GM19452 (cell line): ENCODE results near the gene DGKA.
"Not testable (repeated sequence)": the region's sequence is repeated elsewhere in the genome, so short reads cannot be mapped to it uniquely, and the experiment has no call there.

Experiments used
- ATAC-seq: cut with Tn5 transposase; IDR thresholded peaks from one replicate; pipeline ENCODE4 v1.9.1; 2021; ENCODE audit not compliant: unreplicated experiment

The DGKA gene

DNA sequence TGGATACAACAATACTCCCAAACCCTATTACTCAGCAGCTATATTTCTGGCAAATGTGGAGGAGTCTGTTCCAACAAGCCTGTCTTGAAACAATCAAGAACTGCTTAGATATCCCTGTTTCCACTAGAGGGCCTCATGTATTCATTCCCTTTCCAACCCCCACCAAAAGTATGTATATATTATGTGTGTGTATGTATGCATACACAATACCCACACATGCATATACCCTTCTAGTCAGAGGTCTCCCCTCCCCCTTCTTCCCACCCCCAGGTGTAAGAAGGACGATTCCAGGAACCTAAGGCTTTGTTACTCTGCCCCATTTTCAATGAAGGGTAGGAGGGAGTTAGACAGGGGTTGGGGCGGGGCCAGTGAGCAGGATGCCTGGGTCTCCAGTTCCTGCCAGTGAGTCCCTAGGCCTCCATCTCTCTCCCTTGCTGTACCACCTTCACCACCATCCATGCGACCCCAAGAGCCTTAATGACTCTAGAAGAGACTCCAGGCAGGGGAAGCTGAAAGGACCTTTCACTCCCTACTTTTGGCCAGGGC is at the start of gene DGKA:
Gene DGKA, plus strand, starts transcription at position 392 of the 546 bp plus-strand sequence. CDS start 5,342 bp downstream, outside the sequence.
- no peak for ATAC-seq

DNA sequence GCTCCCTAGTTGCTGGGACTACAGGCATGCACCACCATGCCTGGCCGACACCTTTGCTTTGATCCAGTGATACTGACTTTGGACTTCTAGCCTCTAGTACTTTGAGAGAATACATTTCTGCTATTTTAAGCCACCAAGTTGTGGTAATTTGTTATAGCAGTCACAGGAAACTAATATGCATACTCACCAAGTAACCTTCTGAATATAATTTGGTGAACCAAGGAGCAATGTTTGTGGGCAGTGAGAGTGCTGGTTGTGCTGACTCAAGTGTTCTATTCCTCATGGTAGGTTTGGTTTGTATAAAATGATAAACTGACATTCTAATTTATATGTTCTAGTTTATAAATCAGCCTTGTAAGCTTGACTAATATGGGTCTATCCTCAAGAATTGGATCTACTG is 45.8 kb upstream of the DGKA start:
- no peak for ATAC-seq

DNA sequence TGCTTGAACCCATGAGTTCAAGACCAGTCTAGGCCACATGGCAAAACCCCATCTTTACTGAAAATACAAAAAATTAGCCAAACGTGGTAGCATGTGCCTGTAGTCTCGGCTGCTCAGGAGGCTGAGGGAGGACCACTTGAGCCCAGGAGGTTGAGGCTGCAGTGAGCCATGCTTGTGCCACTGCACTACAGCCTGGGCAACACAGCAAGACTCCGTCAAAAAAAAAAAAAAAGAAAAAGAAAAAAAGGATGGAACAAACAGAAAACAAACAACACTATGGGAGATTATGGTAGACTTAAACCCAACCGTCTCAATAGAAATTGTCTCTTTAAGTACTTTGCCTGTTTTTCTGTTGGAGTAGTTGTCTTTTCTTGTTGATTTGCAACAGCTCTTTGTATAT is 39.7 kb upstream of the DGKA start:
- ATAC-seq = no peak

DNA sequence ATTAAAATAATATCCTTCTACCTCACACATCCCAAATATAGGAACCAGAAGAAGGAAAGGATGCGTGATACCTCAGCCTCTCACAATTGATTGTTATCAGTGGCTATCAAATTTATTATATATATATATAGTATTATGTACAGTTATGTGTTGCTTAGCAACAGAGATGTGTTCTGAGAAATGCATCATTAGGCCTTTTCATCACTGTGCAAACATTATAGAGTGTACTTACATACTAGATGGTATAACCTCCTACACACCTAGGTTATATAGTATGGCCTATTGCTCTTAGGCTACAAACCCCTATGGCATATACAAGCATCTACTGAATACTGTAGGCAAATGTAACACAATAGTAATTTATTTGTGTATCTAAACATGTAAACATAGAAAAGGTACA is 37.2 kb upstream of the DGKA start:
- ATAC-seq = no peak

DNA sequence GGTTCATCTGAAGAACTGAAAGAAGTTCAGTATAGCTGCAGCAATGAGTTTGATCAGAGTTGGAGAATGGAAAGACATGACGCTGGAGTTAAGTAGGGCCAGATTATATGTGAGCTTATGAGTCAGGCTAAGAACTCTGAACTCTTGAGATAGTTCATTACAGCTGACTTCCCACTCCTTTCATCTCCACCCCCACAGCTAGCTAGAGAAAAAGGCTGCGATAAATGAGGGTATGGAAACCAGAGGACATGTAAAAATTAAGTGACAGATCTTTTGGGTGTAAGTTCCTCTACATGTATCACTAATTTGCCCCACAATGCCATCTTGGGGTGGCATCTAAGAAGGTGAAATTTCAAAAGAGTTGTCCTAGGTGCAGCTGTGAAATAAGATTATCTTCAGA is 31.9 kb upstream of the DGKA start:
- ATAC-seq = no peak

DNA sequence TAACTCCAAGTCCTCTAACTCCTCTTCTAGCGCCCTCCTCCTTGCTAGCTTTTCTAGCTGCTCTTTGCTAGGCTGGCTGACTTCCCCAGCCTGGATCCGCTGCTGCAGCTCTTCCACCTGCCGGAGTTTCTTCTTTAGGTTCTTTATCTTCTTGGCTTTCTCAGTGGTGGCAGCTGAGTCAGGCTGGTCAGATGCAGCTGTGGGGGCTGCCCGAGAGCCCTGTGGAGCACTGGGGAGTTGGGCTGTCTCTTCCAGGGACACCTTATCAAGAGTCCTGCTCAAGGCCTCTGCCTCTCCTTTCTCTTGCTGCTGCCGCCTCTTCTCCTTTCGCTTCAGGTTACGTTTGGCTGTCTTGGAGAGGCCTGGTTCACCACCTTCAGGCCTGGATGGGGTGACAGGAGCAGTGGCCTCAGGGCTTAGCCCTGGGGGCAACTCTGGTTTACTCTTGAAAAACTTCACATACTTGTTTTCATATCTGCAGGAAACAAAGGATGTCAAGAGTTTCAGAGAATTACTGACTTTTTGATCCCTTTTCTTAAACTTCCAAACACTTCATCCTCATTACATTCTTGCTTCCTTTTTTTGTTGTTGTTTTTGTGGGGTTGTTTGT is 29.0 kb upstream of the DGKA start:
- no peak for ATAC-seq

DNA sequence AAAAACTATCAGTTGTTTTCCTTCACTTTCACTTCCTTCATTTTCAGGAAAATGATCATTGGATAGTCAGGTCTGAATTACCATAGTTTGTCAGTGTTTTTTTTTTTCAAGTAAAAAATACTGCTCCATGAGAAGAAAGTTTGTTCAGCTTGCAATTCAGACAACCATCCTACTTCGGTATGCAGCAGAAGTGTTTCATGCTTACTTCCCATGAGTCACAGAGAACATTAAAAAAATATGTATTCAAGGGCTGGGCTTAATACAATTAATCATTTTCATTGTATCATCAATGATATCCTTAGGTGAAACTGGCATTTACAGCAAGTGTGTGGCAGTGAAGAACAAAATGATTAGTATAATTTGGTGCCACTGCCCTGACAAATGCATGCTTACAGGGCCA is 24.9 kb upstream of the DGKA start:
- no peak for ATAC-seq

DNA sequence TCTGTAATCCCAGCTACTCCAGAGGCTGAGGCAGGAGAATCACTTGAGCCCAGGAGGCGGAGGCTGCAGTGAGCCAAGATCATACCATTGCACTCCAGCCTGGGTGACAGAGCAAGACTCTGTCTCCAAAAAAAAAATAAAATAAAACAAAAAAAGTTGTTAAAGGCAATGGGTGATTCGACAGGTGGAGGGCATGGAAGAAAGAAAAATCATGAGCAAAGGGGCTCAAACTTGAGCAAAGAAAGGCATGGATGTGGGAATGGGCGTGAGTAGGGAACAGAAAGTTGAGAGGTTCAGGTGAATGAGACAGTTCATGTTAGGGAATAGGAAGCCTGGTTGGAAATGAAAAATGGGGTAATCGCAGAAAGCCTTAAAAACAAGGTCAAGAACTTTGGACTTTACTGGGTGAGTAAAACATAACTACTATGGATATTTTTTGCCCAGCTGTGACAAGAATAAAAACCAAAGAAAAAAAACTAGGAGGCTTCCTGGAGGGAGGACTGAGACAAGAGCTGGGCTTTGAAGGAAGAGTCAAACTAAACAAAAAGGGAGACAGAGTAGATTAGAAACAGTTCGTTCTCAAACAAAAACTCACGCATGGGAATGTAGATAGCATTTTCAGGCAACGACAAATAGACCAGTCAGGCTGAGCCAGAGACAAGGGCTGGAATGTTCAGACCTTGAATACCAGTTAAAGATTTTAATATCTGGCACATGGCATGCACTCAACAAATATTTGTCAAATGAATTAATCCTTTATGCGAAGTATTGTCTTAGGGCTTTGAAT is 22.0 kb upstream of the DGKA start:
- no peak for ATAC-seq

DNA sequence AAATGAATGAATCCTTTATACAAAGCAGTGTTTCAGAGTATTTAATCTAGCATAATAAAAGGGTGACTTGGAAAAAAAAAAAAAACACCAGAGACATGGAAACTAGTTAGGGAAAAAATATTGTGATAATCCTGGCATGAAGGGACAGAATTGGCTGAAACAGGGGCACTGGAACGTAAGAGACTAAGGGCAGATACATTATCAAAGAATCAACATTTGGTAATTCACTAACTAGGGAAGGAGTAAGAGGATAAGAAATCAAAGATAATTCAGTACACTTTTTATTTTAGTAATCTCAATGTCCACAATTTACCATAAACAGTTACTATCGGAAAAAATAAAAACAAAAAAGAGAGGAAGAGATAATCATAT is 21.5 kb upstream of the DGKA start:
- no peak for ATAC-seq

DNA sequence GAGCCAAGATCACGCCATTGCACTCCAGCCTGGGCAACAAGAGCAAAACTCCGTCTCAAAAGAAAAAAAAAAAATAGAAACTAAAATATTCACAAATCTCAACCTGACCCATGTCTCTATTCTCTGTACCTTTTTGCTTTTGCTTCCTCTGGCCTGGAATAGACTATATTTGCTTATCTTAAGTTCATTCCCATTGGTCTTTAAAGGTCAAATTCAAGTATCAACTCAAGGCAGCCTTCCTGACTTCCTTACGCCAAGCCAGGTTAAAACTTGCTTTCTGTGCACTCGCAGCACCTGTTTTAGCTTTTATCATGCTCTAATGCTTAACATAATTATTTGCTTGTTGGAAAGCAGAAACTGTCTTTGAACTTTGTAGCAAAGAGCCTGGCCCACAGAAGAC is 18.1 kb upstream of the DGKA start:
- no peak for ATAC-seq

DNA sequence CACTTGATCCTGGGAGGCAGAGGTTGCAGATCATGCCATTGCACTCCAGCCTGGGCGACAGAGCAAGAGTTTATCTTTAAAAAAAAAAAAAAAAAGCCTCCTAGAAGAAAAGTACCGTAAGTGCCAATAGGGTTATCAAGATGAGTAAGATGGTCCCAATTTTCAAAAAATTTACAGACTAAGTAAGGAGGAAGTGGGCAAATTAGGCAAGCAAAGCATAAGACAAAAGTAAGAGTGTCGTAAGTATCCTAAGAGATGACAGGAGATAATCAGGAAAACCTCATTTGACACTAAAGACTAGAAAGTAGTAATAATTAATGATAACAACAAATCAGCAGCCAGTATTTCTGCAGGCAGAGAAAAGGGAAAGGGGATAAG is 15.5 kb upstream of the DGKA start:
- ATAC-seq = no peak

DNA sequence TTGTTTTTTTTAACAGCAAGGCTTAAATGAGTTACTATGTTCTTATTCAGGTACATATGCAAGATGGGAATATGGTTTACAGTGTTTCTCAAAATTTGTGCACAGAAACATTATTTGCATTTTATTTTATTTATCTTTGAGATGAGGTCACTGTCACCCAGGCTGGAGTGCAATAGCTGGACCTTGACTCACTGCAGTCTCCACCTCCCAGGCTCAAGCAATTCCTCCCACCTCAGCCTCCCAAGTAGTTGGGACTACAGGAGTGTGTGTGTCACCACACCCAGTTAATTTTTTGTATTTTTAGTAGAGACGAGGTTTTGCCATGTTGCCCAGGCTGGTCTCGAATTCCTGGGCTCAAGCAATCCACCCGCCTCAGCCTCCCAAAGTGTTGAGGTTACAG is 11.9 kb upstream of the DGKA start:
- not testable (repeated sequence) for ATAC-seq

DNA sequence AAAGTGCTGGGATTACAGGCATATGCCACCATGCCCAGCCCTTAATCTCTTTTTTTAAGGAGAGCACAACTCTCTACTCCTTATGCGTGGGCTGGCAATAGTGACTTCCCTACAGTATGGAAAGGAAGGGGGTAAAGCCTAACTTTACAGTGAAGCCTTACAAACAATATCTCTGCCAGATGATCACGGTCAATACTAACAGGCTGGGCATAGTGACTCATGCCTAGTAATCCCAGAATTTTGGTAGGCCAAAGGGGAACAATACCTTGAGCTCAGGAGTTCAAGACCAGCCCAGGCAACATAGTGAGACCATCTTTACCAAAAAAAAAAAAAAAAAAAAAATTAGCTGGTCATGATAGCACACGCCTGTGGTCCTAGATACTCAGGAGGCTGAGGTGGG is 8.8 kb upstream of the DGKA start:
- no peak for ATAC-seq

DNA sequence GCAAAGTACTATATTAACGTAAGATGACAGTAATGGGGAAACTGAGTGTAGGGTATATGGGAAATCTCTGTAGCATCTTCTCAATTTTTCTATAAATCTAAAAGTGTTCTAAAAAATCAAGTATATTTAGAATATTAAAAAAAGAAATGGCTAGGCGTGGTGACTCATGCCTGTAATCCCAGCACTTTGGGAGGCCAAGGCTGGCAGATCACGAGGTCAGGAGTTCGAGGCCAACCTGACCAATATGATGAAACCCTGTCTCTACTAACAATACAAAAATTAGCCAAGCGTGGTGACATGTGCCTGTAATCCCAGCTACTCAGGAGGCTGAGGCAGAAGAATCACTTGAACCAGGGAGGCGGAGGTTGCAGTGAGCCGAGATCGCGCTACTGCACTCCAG is 7.3 kb upstream of the DGKA start:
- not testable (repeated sequence) for ATAC-seq

DNA sequence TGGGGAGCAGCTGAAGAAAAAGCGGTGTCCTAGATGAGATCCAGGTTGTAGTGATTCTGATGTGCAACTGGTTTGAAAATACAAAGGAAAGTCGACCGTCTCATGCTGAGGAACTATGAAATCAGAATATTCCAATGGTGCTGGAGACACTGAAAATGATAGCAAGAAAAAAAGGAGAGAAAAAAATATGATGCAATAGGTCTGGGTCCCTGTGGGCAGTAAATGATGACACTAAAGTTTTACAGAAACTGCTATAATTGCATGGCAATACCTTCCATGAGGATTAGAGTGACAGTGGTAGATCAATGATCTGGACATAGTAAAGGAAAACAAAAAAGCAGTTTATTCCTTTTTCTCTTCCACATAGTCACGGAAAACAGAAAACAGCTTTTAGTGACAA is 5.6 kb upstream of the DGKA start:
- no peak for ATAC-seq

DNA sequence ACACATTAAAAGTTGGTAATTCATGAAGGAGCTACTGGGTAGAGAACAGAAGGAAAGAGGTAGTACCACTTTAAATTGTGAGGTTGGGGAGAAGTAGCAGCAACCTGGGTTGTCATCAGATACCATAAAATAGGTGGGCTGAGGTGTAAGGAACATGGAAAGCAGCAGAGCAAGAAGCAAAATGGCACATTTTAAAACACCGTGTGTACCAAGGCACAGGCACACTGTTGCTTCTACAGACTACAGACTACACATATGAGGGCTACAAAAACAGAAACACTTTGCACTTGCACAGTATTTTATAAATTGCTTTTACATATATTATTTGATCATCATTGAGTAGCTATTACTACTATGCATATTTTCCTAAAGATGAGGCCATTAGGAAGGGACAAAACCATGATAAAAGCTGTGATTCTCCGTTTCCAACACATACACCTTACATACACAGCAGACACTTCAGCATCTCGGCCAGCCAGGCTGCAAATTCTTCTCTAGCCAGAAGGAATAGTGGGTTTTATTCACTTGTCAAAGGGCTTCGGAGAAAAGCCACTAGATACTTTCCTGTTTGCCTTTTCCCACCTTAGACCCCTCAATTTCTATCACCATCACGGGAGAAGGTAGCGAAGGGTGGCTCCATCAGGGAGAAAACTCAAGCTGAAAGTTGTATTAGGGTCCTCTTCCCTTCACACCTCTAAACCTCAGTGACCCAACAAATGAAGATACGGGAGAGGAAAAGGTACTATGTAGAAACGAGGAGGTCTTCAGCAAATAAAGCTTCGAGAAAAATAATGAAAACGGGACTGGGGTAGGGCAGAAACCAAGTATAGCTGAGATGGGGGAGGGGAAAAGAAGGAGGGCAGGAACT is 4.9 kb upstream of the DGKA start:
- ATAC-seq = peak; percentile 0

DNA sequence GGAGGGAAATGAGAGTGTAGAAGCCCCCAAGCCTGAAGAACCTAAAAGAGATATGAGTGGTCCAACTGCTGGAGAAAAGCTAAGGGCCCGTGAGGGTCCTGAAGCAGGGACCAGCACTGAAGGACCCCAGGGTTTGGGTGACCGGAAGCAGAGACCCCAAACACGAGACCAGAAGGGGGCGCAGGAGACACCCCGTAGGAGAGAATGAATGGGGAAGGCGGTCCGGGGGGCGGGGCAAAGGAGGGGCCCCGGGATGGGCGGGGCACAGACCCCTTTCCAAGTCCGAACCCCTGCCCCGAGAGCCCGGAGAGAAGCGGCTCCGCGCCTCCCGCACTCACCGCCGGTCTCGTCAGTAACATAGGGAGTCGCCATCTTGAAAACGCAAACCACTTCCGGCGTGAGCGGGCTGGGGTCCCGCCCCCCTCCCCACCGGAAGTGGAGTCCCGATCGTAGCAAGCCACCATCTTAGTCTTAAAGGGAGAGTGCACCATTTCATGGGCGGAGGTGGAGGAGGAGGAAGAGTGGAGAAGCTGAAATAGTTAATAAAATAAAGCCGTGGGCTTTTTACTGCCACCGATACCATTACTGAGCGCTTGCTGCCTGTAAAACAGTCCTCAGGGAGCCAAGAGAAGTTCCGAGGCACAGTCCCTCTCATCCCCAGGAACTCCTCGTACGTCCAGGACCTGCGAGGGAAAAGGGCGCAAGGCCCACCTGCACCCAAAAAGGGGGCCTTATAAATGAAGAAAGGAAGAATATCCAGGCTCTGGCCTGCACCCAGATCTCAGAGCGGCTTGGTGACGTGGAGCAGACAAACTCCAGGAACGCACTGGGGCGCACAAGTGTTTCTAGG is 4.0 kb upstream of the DGKA start:
- peak; percentile 44 for ATAC-seq

DNA sequence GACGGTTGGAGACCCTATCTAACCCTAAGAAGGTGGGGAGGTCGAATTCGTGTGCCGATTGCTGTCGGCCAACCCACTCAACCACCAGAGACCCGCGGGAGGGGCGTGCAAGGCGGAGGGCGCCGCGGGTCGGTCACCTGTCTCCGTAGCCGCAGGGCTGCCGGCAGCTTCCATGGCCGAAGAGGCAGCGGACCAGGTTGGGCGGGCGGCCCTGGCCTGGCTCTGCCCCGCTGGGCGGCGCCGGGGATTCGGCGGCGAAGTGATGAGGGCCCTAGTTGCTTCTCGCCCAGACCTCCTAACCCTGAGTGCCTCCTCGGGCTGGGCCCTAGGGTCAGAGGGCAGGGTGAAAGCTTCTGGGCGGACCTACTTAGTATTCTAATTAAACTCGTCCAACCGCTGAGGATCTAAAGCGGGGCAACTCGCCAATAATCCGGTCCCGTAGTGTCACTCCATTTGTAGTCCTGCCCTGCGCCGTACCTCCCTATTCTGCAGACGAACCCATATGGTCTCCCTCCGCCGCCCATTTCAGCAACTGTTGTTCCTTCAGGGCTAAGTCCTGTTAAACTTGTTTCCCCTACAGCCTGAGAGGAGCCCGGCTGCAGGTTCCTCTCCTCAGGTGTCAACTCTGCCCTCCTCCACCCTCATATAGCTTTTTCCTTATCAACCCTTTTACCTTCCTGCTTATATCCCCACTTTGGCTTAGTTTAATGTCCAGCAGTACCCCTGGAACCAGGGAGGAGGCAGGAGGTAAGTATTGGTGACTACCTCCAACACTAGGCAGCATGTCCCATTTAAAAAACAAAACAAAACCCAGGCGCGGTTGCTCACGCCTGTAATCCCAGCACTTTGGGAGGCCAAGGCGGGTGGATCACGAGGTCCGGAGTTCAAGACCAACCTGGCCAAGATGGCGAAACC is 3.1 kb upstream of the DGKA start, which contains the start of gene PYM1:
Gene PYM1, minus strand, starts transcription at position 307 of the 915 bp plus-strand sequence. Its CDS starts 133 bp downstream, at position 174.
- peak; percentile 38 for ATAC-seq

DNA sequence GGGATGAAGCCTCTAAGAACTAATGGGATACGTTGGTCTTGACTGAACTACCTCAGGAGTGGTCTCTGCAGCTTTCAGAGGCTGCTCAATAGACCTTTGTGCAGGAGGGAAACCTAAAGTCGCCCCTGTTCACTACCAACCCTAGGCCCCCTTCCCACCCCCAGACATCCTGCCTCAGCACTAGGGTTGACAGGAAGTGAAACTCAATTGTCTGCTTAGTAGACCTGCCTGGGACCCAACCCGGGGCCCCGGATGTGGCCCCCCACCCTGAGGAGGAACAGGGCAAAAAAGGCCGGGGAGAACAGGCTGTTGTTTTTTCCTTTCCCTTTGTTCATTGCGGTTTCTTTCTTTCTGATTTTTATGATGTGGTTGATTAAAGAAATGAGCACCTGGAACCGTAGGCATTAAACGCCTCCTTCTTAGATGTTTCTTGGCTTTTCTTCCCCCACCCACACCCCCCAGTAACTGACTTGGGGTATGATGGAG is 1.6 kb upstream of the DGKA start:
- ATAC-seq = peak; percentile 38
